H1 (cell line): ENCODE results near the gene GMCL1. TPM values are rescaled to one million over a fixed set of nuclear protein-coding genes. Genes with fewer than 3 reads are reported as not detected.

Experiments
- polyA plus RNA-seq, 7 experiments: library from polyadenylated mRNA; depleted of rRNA in 3 of 7; stranded (reverse) in 5 of 7; unstranded in 2 of 7; fragments of >200 nt in 5 of 7; fragments of 200-250 nt in 2 of 7; gene quantifications; 1 replicate in 5 of 7; 2 replicates in 1 of 7; 4 replicates in 1 of 7; pipeline versions ENCODE4 v1.2.1 to v1.2.3, GENCODE V29; 2011 to 2013; ENCODE audit warnings: missing spikeins in 2 of 7, mixed read lengths in 2 of 7
- total RNA-seq: library from RNA; stranded (reverse); fragmentation: NEBNext Ultra II Directional; extraction: Animal tissue kit (Norgen Biotek cat#: 25700); gene quantifications from 2 replicates; pipeline ENCODE4 v1.2.1, GENCODE V29; 2021
- TF ChIP-seq, protein P1 (sequence below): IDR thresholded peaks from 2 replicates; pipeline ENCODE4 v1.6.1; 2011; ENCODE audit warnings: low read length, improper control_type of control experiment
- TF ChIP-seq, protein P2 (sequence below): fragments of 300-600 bp; sonication (generic); IDR thresholded peaks from 2 replicates; pipeline ENCODE4 v1.7.1; 2012; ENCODE audit warnings: low read length, moderate library complexity, mild to moderate bottlenecking, inconsistent platforms; ENCODE audit not compliant: insufficient replicate concordance

Gene GMCL1
- total and polyA plus RNA-seq, 2 of the 8 experiments (the other 6 are each of a cell fraction or from before 2014, with no cell fraction given): 6.5 to 21.9 TPM

DNA sequence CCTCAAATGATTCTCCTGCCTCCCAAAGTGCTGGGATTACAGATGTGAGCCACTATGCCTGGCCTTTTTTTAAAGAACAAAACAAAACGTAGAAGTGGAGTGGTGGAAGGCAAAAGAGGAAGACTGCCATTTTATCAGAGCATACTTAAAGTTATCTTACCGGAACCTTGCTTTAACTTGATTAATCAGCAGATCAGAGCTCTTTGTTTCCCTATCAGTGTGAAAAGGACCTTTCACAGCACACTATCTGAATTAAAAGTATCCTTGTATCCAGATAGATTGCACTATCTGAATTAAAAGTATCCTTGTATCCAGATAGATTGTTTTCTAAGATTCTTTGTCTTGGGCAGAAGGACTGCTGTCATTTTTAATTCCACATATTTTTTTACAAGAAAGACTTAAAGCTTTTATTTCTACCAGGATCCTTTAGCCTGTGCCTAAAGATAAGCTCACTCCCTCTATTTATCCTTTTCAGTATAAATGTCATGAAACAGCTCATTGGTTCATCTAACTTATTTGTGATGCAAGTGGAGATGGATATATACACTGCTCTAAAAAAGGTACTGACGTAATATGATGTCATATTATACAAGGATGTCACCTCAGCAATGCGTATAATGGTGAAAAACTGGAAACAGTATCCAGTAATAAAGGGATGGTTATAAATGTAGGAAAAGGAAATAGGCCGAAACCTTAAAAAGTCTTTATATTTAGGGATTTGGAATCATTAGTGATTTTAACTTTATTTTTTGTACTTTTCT, 17.8 kb downstream of the GMCL1 start (continued):
- TF ChIP-seq, protein P1, sequence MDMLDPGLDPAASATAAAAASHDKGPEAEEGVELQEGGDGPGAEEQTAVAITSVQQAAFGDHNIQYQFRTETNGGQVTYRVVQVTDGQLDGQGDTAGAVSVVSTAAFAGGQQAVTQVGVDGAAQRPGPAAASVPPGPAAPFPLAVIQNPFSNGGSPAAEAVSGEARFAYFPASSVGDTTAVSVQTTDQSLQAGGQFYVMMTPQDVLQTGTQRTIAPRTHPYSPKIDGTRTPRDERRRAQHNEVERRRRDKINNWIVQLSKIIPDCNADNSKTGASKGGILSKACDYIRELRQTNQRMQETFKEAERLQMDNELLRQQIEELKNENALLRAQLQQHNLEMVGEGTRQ: no peak
- TF ChIP-seq, protein P2, sequence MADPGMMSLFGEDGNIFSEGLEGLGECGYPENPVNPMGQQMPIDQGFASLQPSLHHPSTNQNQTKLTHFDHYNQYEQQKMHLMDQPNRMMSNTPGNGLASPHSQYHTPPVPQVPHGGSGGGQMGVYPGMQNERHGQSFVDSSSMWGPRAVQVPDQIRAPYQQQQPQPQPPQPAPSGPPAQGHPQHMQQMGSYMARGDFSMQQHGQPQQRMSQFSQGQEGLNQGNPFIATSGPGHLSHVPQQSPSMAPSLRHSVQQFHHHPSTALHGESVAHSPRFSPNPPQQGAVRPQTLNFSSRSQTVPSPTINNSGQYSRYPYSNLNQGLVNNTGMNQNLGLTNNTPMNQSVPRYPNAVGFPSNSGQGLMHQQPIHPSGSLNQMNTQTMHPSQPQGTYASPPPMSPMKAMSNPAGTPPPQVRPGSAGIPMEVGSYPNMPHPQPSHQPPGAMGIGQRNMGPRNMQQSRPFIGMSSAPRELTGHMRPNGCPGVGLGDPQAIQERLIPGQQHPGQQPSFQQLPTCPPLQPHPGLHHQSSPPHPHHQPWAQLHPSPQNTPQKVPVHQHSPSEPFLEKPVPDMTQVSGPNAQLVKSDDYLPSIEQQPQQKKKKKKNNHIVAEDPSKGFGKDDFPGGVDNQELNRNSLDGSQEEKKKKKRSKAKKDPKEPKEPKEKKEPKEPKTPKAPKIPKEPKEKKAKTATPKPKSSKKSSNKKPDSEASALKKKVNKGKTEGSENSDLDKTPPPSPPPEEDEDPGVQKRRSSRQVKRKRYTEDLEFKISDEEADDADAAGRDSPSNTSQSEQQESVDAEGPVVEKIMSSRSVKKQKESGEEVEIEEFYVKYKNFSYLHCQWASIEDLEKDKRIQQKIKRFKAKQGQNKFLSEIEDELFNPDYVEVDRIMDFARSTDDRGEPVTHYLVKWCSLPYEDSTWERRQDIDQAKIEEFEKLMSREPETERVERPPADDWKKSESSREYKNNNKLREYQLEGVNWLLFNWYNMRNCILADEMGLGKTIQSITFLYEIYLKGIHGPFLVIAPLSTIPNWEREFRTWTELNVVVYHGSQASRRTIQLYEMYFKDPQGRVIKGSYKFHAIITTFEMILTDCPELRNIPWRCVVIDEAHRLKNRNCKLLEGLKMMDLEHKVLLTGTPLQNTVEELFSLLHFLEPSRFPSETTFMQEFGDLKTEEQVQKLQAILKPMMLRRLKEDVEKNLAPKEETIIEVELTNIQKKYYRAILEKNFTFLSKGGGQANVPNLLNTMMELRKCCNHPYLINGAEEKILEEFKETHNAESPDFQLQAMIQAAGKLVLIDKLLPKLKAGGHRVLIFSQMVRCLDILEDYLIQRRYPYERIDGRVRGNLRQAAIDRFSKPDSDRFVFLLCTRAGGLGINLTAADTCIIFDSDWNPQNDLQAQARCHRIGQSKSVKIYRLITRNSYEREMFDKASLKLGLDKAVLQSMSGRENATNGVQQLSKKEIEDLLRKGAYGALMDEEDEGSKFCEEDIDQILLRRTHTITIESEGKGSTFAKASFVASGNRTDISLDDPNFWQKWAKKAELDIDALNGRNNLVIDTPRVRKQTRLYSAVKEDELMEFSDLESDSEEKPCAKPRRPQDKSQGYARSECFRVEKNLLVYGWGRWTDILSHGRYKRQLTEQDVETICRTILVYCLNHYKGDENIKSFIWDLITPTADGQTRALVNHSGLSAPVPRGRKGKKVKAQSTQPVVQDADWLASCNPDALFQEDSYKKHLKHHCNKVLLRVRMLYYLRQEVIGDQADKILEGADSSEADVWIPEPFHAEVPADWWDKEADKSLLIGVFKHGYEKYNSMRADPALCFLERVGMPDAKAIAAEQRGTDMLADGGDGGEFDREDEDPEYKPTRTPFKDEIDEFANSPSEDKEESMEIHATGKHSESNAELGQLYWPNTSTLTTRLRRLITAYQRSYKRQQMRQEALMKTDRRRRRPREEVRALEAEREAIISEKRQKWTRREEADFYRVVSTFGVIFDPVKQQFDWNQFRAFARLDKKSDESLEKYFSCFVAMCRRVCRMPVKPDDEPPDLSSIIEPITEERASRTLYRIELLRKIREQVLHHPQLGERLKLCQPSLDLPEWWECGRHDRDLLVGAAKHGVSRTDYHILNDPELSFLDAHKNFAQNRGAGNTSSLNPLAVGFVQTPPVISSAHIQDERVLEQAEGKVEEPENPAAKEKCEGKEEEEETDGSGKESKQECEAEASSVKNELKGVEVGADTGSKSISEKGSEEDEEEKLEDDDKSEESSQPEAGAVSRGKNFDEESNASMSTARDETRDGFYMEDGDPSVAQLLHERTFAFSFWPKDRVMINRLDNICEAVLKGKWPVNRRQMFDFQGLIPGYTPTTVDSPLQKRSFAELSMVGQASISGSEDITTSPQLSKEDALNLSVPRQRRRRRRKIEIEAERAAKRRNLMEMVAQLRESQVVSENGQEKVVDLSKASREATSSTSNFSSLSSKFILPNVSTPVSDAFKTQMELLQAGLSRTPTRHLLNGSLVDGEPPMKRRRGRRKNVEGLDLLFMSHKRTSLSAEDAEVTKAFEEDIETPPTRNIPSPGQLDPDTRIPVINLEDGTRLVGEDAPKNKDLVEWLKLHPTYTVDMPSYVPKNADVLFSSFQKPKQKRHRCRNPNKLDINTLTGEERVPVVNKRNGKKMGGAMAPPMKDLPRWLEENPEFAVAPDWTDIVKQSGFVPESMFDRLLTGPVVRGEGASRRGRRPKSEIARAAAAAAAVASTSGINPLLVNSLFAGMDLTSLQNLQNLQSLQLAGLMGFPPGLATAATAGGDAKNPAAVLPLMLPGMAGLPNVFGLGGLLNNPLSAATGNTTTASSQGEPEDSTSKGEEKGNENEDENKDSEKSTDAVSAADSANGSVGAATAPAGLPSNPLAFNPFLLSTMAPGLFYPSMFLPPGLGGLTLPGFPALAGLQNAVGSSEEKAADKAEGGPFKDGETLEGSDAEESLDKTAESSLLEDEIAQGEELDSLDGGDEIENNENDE: no peak
